ENCODE data around the gene CDK5RAP3. TPM values are rescaled to one million over a fixed set of nuclear protein-coding genes. Genes with fewer than 3 reads are reported as not detected.

The CDK5RAP3 gene, protein sequence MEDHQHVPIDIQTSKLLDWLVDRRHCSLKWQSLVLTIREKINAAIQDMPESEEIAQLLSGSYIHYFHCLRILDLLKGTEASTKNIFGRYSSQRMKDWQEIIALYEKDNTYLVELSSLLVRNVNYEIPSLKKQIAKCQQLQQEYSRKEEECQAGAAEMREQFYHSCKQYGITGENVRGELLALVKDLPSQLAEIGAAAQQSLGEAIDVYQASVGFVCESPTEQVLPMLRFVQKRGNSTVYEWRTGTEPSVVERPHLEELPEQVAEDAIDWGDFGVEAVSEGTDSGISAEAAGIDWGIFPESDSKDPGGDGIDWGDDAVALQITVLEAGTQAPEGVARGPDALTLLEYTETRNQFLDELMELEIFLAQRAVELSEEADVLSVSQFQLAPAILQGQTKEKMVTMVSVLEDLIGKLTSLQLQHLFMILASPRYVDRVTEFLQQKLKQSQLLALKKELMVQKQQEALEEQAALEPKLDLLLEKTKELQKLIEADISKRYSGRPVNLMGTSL
- polyA plus RNA-seq (2012; rRNA removed): 208 and 288 TPM in 2 replicates
- polyA plus RNA-seq (2012; cell fraction: cytosol; rRNA removed): 77.8 and 94.7 TPM in 2 replicates
- polyA plus RNA-seq (2012; cell fraction: nucleus; rRNA removed): 1,862 and 2,736 TPM in 2 replicates

DNA sequence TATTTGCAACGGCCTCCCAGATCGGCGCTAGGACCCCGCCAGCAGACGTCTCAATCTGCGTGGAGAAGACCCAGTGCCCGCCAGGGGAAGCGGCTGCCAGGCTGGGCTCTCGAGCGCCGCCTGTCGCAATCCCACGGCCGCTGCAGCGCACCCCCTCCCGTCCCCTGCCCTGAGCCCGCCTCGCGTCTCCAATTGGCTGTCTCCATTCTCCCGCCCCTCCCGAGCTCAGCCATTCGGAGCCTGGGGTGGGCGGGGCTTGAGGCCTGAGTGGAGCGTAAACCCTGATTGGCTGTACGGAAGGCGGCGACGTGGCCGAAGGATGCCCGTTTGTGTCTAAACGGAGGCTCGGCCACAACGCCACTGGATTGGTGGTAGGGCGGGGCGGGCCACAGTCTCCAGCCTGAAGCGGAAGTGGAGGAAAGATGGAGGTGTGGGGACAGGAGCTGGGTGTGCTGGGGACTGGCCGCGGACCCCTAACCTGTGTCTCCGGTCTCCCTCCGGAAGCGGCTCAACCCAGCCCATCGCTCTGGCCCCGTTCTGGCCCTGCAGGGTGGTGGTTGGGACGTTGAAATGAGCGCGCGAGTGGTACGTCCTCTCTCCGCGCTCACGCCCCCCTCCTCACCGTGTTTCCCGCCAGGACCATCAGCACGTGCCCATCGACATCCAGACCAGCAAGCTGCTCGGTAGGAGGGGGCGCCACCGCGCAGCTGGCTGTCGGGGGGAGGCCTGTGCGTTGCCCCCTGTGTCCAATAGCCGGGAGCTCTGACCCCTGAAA, at the start of gene CDK5RAP3:
Gene CDK5RAP3 (plus strand): TSS at position 389 of the 775 bp plus-strand sequence. CDS start 34 bp downstream, at position 423.
- H3K36me3 ChIP-seq (replicated peaks in 1 of 2; ENCODE audit: control insufficient read depth in 1 of 2, insufficient read depth in 2 of 2, low read length in 1 of 2): peaks cover 16 to 31% of the 10 kb centered on the region in 2 experiments
- WGBS (ENCODE audit: low lambda C conversion rate): under 1% methylated on average over 60 of the region's 62 CpGs
- peaks cover 10% of the 10 kb centered on the region for H3F3A ChIP-seq (replicated peaks; ENCODE audit: insufficient read depth)
- CTCF ChIA-PET: interaction anchor here (0.6 to 41.8 kb wide), 36 partner anchors 8 to 618 kb away, joined by 3 to 1752 read pairs (median 5); partner anchors contain the start of genes LRRC46, MRPL10, NFE2L1 and PNPO
- no peaks in the 10 kb centered on the region for H3K9me3 ChIP-seq
- POLR2A ChIA-PET: interaction anchor here (0.6 to 3.0 kb wide), 19 partner anchors 10 to 137 kb away, joined by 3 to 11 read pairs (median 5); partner anchors contain the start of genes NFE2L1, PNPO, SNX11 and SP2
- H2AFZ ChIP-seq (ENCODE audit: low read depth): peak within 1 kb of the TSS; percentile 92
- no peaks in the 10 kb centered on the region for H4K20me1 ChIP-seq (ENCODE audit: insufficient read depth)
- H3K27me3 ChIP-seq (ENCODE audit: insufficient read depth): no peaks in the 10 kb centered on the region
- H3K9ac ChIP-seq: peak within 1 kb of the TSS; percentile 86
- no peaks in the 10 kb centered on the region for H3K9me2 ChIP-seq
- H3K4me2 ChIP-seq: peak within 1 kb of the TSS; percentile 97
- H3K4me1 ChIP-seq (ENCODE audit: control insufficient read depth in 1 of 2, insufficient read depth in 2 of 2, low read depth in 1 of 2, low read length in 1 of 2): peaks cover 20 to 25% of the 10 kb centered on the region in 2 experiments; a peak in 3 of 4 replicates
- peak within 1 kb of the TSS; percentile 79 to 90 for H3K4me3 ChIP-seq (ENCODE audit: low read depth in 2 of 2, low read length in 1 of 2)
- DNase-seq: peak; percentile 99
- peak within 1 kb of the TSS; percentile 54 to 83 for H3K27ac ChIP-seq (ENCODE audit: low read depth in 2 of 2, low read length in 1 of 2)
- H3K79me2 ChIP-seq (ENCODE audit: insufficient read depth): peaks cover 23% of the 10 kb centered on the region
- TF ChIP-seq SIN3A (IDR thresholded peaks at IDR 0.05; ENCODE audit: borderline replicate concordance, low read depth, low read length) (peak; percentile 66), MXI1 (IDR thresholded peaks at IDR 0.05; ENCODE audit: low read depth, low read length) (peak; percentile 87), NRF1 (IDR thresholded peaks at IDR 0.05; ENCODE audit: low read depth, low read length) (0 out of 2 replicates have a peak, but pooled peaks have one; percentile 30), ELF1 (IDR thresholded peaks at IDR 0.05) (peak; percentile 94), FOSL2 (IDR thresholded peaks at IDR 0.05; ENCODE audit: borderline replicate concordance, low read depth) (no peak), POLR2AphosphoS5 (IDR thresholded peaks at IDR 0.05; ENCODE audit: low read depth, low read length) (peak; percentile 94), TEAD4 (IDR thresholded peaks at IDR 0.05; ENCODE audit: borderline replicate concordance, insufficient read depth) (no peak), EP300 (IDR thresholded peaks at IDR 0.05; ENCODE audit: borderline replicate concordance in 1 of 2, low read depth in 1 of 2, low read length in 1 of 2) (no peak; a peak in 1 of 4 replicates), RCOR1 (IDR thresholded peaks at IDR 0.05; ENCODE audit: low read length) (peak; percentile 66; the same call in 1 of the 2 replicates), EZH2phosphoT487 (IDR thresholded peaks at IDR 0.05; ENCODE audit: borderline replicate concordance, low read depth) (no peak), TAF1 (IDR thresholded peaks at IDR 0.05; ENCODE audit: borderline replicate concordance, low read depth, low read length) (peak; percentile 69; the same call in 1 of the 2 replicates), ZBTB33 (IDR thresholded peaks at IDR 0.05; ENCODE audit: borderline replicate concordance, low read depth) (no peak), SMC3 (IDR thresholded peaks at IDR 0.05; ENCODE audit: low read depth, low read length) (peak; percentile 94), MEF2A (IDR thresholded peaks at IDR 0.05; ENCODE audit: borderline replicate concordance, low read depth) (no peak), GABPA (IDR thresholded peaks at IDR 0.05; ENCODE audit: low read depth) (peak; percentile 54), IRF3 (IDR thresholded peaks at IDR 0.05; ENCODE audit: low read depth, low read length) (peak; percentile 81), TCF12 (IDR thresholded peaks at IDR 0.05) (no peak), RXRA (IDR thresholded peaks at IDR 0.05; ENCODE audit: borderline replicate concordance, low read depth) (no peak), CHD2 (IDR thresholded peaks at IDR 0.05; ENCODE audit: low read length, partially characterized antibody) (peak; percentile 79)
- TF ChIP-seq, protein P1, sequence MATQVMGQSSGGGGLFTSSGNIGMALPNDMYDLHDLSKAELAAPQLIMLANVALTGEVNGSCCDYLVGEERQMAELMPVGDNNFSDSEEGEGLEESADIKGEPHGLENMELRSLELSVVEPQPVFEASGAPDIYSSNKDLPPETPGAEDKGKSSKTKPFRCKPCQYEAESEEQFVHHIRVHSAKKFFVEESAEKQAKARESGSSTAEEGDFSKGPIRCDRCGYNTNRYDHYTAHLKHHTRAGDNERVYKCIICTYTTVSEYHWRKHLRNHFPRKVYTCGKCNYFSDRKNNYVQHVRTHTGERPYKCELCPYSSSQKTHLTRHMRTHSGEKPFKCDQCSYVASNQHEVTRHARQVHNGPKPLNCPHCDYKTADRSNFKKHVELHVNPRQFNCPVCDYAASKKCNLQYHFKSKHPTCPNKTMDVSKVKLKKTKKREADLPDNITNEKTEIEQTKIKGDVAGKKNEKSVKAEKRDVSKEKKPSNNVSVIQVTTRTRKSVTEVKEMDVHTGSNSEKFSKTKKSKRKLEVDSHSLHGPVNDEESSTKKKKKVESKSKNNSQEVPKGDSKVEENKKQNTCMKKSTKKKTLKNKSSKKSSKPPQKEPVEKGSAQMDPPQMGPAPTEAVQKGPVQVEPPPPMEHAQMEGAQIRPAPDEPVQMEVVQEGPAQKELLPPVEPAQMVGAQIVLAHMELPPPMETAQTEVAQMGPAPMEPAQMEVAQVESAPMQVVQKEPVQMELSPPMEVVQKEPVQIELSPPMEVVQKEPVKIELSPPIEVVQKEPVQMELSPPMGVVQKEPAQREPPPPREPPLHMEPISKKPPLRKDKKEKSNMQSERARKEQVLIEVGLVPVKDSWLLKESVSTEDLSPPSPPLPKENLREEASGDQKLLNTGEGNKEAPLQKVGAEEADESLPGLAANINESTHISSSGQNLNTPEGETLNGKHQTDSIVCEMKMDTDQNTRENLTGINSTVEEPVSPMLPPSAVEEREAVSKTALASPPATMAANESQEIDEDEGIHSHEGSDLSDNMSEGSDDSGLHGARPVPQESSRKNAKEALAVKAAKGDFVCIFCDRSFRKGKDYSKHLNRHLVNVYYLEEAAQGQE (IDR thresholded peaks at IDR 0.05; ENCODE audit: low read depth, low read length): peak; percentile 44; the same call in 1 of the 2 replicates
- TF ChIP-seq, protein P2, sequence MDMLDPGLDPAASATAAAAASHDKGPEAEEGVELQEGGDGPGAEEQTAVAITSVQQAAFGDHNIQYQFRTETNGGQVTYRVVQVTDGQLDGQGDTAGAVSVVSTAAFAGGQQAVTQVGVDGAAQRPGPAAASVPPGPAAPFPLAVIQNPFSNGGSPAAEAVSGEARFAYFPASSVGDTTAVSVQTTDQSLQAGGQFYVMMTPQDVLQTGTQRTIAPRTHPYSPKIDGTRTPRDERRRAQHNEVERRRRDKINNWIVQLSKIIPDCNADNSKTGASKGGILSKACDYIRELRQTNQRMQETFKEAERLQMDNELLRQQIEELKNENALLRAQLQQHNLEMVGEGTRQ (IDR thresholded peaks at IDR 0.05; ENCODE audit: borderline replicate concordance, low read depth, low read length): 0 out of 2 replicates have a peak, but pooled peaks have one; percentile 13

All from SK-N-SH (cell line).